Measurements from ENCODE around the gene ISCA2.

DNA sequence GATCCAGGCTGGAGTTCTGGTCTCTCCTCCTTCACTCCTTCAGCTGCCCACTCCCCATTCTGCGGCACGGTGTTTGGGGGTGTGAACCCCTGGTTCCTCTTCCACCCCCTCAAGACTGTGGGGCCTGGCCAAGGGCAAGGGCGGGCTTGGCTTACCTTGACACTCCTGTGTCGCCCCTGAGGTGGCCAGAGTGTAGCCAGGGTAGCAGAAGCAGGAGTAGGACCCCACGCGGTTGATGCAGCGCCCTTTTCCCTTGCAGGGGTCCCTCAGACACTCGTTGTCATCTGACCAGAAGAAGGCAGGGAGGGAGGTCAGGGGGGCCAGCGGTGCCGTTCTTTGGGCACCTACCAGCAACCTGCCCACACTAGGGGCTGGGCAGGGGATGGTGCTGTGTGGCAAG lies 28.2 kb downstream of the ISCA2 start:
- no peak for TF ChIP-seq ZNF639 (CRISPR knock-in tag; conservative IDR thresholded peaks at IDR 0.05 in 1 of 2, IDR thresholded peaks at IDR 0.05 in 1 of 2)
- TF ChIP-seq L3MBTL2 (IDR thresholded peaks at IDR 0.05) = no peak
- no peak for TF ChIP-seq HNRNPK (IDR thresholded peaks at IDR 0.05; ENCODE audit: low read depth, low read length, poor library complexity, severe bottlenecking)
- TF ChIP-seq, protein P1, sequence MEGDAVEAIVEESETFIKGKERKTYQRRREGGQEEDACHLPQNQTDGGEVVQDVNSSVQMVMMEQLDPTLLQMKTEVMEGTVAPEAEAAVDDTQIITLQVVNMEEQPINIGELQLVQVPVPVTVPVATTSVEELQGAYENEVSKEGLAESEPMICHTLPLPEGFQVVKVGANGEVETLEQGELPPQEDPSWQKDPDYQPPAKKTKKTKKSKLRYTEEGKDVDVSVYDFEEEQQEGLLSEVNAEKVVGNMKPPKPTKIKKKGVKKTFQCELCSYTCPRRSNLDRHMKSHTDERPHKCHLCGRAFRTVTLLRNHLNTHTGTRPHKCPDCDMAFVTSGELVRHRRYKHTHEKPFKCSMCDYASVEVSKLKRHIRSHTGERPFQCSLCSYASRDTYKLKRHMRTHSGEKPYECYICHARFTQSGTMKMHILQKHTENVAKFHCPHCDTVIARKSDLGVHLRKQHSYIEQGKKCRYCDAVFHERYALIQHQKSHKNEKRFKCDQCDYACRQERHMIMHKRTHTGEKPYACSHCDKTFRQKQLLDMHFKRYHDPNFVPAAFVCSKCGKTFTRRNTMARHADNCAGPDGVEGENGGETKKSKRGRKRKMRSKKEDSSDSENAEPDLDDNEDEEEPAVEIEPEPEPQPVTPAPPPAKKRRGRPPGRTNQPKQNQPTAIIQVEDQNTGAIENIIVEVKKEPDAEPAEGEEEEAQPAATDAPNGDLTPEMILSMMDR (IDR thresholded peaks at IDR 0.05 in 2 of 3, conservative IDR thresholded peaks at IDR 0.05 in 1 of 3; ENCODE audit: insufficient read depth in 2 of 3, low read depth in 1 of 3, low read length in 3 of 3) = no peak
- no peak for TF ChIP-seq ZZZ3 (IDR thresholded peaks at IDR 0.05)

Data from K562 (cell line).